CD1c-positive myeloid dendritic cell (primary cell): ENCODE measurements around the gene KCNH1.

Experiments
- DNase-seq: peaks from one replicate; pipeline ENCODE4 v3.0.0-alpha.2; 2016; ENCODE audit errors: extremely low spot score

The KCNH1 gene

GRCh38 chr1:210882414-210883221, 251.3 kb downstream of the KCNH1 start:
- no peak for DNase-seq

DNA sequence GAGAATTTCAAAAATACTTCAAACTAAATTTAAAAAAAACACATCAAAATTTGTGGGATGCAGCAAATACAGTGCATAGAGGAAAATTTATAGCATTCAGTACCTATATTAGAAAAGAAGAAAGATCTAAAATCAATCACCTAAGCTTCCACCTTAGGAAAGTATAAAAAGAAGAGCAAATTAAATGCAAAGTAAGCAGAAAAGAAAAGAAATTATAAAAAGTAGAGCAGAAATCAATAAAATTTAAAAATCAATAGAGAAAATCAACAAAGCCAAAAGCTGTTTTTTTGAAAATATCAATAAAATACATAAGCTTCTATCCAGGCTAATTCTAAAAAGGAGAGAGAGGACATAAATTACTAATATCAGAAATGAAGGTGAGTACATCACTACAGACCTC, 255.4 kb downstream of the KCNH1 start:
- no peak for DNase-seq

DNA sequence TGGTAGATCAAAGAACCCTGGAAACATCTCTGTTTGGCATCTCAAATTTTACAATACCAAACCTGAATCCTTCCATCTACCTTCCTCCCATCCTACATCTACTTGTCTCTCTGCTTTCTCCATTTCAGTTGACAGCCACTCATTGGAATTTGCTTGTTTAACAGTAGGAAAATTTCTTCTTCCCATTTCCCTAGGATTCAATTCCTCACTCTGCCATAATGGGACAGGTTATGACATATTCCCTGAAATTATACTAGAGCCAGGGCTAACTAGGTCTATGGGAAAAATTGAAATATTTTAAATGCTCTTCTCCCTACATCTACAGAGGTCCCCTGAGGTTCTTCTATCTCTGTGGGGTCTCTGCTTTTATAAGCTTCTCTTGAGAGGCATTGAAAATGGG, 257.7 kb downstream of the KCNH1 start:
- no peak for DNase-seq

- DNase-seq, result no peak
These were observed 267.4 kb downstream of the KCNH1 start for GRCh38 chr1:210866532-210866931.

DNA sequence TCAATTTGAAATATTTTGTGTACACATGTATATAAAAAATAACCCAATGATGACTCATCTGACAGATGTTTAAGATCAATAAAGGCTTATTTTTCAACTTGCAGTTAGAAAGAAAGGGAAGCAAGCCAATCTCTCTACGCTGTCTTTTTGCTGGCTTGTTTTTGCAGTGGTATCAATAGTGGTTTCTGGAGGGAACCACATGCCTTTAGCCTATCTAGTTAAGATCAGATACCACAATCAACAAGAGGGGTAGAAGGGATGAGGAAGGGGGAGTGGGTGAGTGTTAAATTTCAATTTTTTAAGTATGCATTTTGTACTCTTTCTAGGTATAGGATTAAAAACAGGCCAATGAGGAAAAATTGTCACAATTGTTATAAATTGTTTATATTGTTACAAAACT, 276.2 kb downstream of the KCNH1 start:
- no peak for DNase-seq

- no peak for DNase-seq
These were observed 276.7 kb downstream of the KCNH1 start for GRCh38 chr1:210857146-210857663.

DNA sequence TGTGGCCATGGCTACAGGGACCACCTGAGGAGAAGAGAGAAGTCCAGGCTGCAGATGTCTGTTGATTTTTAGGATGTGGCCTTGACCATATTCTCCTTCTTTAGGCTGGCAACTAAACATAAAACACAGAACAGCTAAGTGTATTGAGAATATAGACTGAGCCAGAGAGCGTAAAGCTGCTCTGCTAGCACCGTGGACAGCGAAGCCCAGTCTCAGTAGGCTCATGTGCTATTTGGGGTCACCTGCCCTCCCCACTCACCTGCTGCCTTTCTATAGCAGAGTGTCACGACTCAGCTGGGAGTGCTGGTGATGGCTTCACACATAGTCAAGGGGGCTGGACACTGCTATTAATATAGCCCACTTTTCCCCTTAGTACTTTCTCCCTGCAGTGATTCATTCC, 278.5 kb downstream of the KCNH1 start:
- no peak for DNase-seq

DNA sequence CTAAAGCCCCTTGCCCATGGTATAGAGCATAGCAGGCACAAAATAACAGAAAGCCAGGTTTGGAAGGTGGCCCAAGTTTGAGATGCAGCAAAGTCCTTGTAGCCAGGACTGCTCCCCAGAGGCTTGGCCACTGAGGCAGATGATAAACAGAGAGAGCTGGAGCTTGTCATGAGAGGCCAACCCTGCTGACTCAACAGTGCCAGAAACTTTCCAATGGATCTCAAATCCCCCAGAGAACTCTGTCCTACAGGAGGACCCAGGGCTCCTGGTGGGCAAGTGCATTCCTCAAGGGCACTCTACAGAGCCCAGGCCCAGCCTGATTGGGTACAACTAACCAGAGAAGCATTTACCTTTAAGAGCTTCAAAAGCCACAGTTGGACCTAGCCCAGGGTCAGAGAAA, 280.7 kb downstream of the KCNH1 start:
- DNase-seq, result no peak

DNA sequence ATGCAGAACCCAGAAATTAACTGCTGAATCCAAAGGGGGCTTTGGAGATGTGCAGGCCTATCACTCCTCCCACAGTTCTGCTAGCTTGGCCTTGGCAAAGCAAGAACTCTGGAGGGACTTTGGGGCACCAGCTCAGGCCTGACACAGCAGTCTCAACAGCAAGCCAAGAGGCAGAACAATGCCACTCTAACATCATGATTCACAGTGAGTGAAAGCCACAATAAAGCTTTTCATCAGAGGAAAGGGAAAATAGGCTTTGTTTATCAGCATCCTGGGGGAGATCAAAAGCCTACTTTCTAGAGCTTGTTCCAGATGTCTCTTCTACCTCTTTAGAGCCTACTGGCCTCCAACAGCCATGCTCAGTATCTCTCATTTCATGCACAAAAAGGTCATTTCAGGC, 283.4 kb downstream of the KCNH1 start:
- DNase-seq, result no peak

- DNase-seq, result no peak
These were observed 285.5 kb downstream of the KCNH1 start for GRCh38 chr1:210848474-210848873.

DNA sequence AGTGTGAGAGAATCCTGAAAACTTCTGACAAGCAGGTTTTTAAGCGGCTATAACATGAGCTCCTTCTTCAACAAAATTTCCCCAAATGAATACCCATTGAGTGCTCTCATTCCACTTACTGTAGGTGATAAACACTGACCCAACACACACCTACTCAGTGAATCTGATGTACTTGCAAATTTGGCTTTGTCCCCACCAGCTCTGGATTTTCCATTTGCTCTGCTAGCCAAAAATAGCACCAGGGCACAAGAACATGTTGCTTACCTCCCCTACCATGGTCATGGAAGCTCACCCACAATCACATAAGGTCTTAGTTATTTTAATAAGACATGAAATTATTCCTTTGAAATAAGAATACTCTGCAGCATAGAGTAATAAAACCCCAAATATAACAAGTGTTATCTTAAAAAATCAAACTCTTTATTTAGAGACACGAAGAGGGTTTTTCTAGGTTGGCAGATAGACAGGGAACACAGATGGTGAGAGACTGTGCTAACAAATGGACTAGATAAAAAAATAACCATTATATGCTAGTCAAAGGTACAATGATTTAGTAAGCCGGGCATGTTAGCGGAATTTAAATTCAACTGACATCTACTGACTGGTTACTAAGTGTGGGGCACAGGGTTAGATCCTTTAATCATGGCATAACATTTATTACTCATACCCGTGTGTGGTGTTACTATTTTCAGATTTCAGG, 291.9 kb downstream of the KCNH1 start:
- DNase-seq, result no peak

GRCh38 chr1:210830034-210831028, 303.6 kb downstream of the KCNH1 start:
- DNase-seq, result no peak

DNA sequence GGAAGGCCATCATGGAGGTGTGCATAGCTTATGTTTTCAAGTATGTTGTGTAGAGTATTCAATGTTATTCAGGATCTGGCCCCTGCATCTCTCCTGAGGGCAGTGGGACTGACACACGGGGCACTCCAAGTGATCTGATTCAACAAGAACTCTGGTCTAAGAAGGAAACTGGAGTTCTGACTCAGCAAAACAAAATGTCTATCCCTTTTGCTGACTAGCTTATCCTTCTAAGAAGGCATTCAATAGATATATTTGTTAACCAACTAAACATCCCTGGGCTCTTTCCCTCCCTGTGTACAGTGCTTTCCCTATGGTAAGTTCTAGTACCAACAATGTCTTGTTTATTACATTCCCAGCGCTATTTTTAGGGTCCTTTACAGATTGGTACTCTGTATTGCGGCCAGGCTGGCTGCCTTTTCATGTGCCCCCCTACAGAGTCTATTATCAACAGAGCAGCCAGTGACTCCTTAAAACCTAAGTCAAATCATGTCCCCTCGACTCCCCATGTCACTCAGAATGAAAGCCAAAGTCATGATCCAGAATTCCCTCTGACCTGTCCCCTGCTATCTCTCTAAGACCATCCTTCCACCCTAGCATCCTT, 304.9 kb downstream of the KCNH1 start:
- DNase-seq, result no peak

DNA sequence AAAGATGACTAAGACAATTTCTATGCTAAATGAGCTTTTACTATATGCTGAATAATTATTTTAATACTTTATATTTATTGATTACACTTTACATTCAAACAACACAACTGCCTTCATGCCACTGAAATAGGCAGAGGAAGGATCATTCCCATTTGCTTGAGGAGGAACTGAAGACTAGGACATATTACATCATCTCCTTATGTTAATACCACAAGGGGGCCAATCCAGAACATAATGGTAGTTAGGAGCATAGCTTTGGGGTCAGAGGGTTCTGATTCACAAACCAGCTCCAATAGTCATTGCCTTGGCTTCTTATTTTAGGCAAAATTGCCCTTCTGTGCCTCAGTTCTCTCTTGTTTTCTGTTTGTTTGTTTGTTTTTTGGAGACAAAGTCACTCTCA, 306.5 kb downstream of the KCNH1 start:
- no peak for DNase-seq

DNA sequence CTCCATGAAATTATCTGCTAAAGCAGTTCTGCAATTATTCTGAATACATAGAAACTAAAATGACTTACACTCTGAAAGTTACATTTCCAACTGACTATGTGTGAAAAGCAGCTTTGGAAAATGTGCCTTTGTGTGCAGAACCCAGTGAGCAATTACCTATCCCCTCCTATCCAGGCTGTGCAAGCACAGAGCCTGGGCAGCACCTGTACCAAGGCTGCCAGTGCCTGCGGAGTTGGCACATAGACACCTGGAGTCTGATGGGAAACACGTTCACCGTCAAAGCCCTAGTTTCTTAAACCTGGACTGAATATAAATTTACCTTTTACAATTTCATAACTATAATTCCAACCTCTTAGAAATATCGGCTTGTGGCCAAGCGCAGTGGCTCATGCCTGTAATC, 307.3 kb downstream of the KCNH1 start:
- no peak for DNase-seq

- DNase-seq, result no peak
These were observed 311.0 kb downstream of the KCNH1 start for GRCh38 chr1:210822932-210823331.

DNA sequence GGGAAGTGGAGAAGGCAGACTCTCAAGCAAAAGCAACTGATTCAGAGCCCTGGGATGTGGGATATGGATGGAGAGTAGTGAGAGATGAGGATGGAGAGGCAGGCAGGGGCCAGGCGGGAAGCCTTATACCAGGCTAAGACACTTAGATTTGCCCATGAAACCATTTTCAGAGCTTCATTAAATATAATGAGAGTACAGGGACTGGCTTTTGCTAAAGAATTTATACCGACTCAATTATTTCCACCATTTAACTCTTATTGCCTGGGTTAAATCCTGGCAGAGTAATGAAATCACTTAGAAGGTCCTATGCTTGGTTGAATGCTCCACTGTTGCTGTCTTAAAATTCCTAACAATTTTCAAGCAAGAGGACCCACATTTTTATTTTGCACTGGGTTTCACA, 311.7 kb downstream of the KCNH1 start:
- no peak for DNase-seq

- DNase-seq, result no peak
These were observed 312.3 kb downstream of the KCNH1 start for GRCh38 chr1:210821615-210822014.

- DNase-seq, result no peak
These were observed 314.7 kb downstream of the KCNH1 start for GRCh38 chr1:210819266-210819665.

- DNase-seq, result no peak
These were observed 316.3 kb downstream of the KCNH1 start for GRCh38 chr1:210817385-210818275.
